Tibial artery (tissue), 4 donors: ENCODE data around the gene RESP18.
"Not testable (repeated sequence)": the region's sequence is repeated elsewhere in the genome, so short reads cannot be mapped to it uniquely, and the experiment has no call there.

Experiments used
- DNase-seq, 2 donors: peaks; one replicate each; pipeline ENCODE4 v3.0.0-alpha.2; 2019
- H3K27ac ChIP-seq, 2 donors: fragments of 200-600 bp; sonication (generic) in 1 of 2; 1 replicate in 1 of 2; 2 replicates in 1 of 2; pipeline ENCODE4 v1.5.1; 2018 to 2019; ENCODE audit warnings: mild to moderate bottlenecking in 1 of 2
- H3K27me3 ChIP-seq, 2 donors: fragments of 200-600 bp; sonication (generic) in 1 of 2; one replicate each; pipeline versions ENCODE4 v1.5.1 to v1.6.0; 2016 to 2019
- H3K36me3 ChIP-seq, 3 donors: fragments of 200-600 bp; sonication (generic) in 2 of 3; one replicate each; pipeline ENCODE4 v1.5.1; 2016 to 2019; ENCODE audit warnings: mild to moderate bottlenecking in 2 of 3
- H3K4me1 ChIP-seq, 4 donors: fragments of 200-600 bp; sonication (generic) in 2 of 4; 1 replicate in 3 of 4; 2 replicates in 1 of 4; pipeline ENCODE4 v1.5.1; 2016 to 2019
- H3K4me3 ChIP-seq, 2 donors: fragments of 200-600 bp; sonication (generic) in 1 of 2; 1 replicate in 1 of 2; 2 replicates in 1 of 2; pipeline ENCODE4 v1.5.1; 2018 to 2019; ENCODE audit warnings: mild to moderate bottlenecking in 2 of 2
- H3K9me3 ChIP-seq, 3 donors: fragments of 200-600 bp; sonication (generic) in 1 of 3; one replicate each; pipeline ENCODE4 v1.5.1; 2016 to 2019
- intact Hi-C: fragments of 100-400 bp; cut with DNase I; formaldehyde crosslinking; loops from one replicate; pipeline ENCODE4 v1.15.0; 2023; ENCODE audit warnings: low total_unique reads
- TF ChIP-seq, protein P1 (sequence below), 2 experiments: fragments of 200-600 bp in 1 of 2; fragments of 450-650 bp in 1 of 2; IDR thresholded peaks; one replicate each; pipeline ENCODE4 v1.5.1; 2017 to 2019; ENCODE audit warnings: antibody characterized with exemption in 2 of 2, mild to moderate bottlenecking in 1 of 2, moderate library complexity in 1 of 2

RESP18 gene

DNA sequence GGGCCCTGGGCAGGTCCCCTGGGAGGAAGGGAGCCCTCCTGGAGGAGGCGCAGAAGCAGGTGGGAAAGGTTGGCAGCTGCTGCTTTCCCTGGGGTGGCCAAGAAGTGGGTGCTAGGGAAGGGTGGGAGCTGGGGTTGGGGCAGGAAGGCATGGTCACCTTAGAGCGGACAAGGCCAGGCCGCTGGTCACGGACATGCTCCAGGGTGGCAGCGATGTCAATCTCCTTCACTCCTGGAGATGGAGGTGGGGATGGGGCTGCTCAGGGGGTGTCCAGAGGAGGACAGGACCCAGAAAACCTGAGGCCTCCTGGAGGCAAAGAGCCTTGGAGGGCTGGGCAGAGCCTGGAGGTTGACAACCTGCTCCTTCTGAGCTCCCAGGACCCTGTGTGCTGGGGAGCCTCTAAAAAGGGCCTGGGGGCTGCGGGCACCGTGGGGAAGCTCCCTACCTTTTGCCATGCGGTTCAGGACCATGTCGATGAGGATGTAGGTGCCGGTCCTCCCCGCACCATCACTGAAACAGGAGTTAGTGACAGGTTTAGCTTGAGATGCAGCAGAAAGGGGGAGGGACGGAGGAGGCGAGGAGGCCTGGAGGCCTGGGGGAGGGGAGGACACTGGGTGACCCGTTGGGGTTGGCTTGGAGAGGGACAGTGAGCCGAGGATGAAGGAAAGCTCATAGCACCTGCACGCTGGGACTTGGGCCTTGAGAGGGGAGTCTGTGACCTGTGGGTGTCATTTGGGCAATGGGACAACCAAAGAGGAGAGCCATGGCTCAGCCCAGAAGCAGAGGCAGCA lies 42.0 kb downstream of the RESP18 start:
- Histone ChIP-seq H3K9me3 (no peaks in the 10 kb centered on the region), H3K36me3 (peaks cover 0 to 13% (median 7%) of the 10 kb centered on the region in 3 donors), H3K4me3 (no peak overlapping the region), H3K27me3 (no peaks in the 10 kb centered on the region), H3K4me1 (peaks cover 0 to 47% (median 28%) of the 10 kb centered on the region in 4 donors), H3K27ac (peak overlapping the region; percentile 76 to 85)
- TF ChIP-seq, protein P1, sequence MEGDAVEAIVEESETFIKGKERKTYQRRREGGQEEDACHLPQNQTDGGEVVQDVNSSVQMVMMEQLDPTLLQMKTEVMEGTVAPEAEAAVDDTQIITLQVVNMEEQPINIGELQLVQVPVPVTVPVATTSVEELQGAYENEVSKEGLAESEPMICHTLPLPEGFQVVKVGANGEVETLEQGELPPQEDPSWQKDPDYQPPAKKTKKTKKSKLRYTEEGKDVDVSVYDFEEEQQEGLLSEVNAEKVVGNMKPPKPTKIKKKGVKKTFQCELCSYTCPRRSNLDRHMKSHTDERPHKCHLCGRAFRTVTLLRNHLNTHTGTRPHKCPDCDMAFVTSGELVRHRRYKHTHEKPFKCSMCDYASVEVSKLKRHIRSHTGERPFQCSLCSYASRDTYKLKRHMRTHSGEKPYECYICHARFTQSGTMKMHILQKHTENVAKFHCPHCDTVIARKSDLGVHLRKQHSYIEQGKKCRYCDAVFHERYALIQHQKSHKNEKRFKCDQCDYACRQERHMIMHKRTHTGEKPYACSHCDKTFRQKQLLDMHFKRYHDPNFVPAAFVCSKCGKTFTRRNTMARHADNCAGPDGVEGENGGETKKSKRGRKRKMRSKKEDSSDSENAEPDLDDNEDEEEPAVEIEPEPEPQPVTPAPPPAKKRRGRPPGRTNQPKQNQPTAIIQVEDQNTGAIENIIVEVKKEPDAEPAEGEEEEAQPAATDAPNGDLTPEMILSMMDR (IDR thresholded peaks at IDR 0.05): no peak
- intact Hi-C loops: loop anchor here (10.0 kb wide), 2 partner anchors 66 to 244 kb away; partner anchors contain the start of genes ANKZF1 and ATG9A
- DNase-seq: no peak

DNA sequence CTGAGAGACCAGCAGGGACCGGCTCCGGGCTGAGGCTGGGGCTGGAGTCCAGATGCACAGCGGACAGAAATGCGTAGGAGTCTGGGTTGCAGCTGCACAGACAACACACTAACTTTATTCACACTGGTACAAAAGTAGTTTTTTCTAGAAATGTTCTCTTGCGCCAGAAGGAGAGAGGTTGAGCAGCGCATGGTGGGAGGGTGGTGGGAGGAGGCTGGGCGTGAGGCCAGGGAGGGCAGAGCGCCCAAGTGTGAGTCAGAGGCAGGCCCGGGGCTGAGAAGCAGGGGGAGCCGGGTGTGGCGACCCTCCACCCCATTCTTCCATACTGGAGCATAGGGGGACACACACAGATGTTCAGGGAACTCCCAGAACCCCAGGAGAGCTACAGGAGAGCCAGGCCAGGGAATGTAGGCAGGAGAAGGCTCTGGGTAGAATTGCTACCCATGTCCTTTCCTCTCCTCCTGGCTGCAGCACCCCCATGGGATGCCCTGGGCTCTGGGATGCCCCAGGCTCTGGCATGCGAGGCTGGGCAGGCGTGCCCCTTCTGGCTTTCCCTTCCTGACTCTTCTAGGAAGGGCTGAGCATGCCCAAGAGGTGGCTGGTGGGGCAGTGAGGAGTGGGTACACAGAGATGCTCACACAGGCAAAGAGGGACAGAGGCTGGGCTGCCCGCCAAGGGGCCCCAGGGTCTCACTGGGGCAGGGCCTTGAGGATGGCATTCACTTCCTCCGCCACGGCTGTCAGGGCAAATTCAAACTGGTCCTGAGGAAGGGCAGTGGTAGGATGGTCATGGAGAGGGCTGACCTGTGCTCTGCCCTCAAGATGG lies 42.8 kb downstream of the RESP18 start:
- Histone ChIP-seq H3K27ac (peak overlapping the region; percentile 76 to 85), H3K4me1 (peaks cover 0 to 51% (median 30%) of the 10 kb centered on the region in 4 donors), H3K9me3 (no peaks in the 10 kb centered on the region), H3K36me3 (peaks cover 3 to 22% (median 15%) of the 10 kb centered on the region in 3 donors), H3K27me3 (no peaks in the 10 kb centered on the region), H3K4me3 (no peak overlapping the region)
- DNase-seq: peak; percentile 72 to 94
- TF ChIP-seq, protein P1 (IDR thresholded peaks at IDR 0.05): no peak
- intact Hi-C loops: loop anchor here (10.0 kb wide), 2 partner anchors 65 to 245 kb away; partner anchors contain the start of genes ANKZF1 and ATG9A

DNA sequence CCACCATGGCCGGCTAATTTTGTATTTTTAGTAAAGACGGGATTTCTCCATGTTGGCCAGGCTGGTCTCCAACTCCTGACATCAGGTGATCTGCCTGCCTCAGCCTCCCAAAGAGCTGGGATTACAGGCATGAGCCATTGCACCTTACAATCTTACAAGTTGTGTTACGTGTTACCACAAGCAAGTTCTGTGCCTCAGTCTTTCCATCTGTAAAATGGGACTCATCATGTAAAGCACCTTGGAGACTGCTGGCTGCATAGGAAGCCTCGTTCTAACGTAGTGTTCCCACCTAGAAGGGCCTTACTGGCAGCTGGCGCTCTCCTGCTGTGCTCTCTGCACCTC lies 43.4 kb downstream of the RESP18 start:
- intact Hi-C loops: no loop called here
- H3K27ac ChIP-seq: peak overlapping the region; percentile 76 to 85
- H3K4me3 ChIP-seq: no peak overlapping the region
- no peak for DNase-seq
- H3K4me1 ChIP-seq: peaks cover 0 to 51% (median 29%) of the 10 kb centered on the region in 4 donors
- H3K36me3 ChIP-seq: peaks cover 8 to 27% (median 21%) of the 10 kb centered on the region in 3 donors
- no peaks in the 10 kb centered on the region for H3K9me3 ChIP-seq
- TF ChIP-seq, protein P1 (IDR thresholded peaks at IDR 0.05): no peak
- H3K27me3 ChIP-seq: no peaks in the 10 kb centered on the region

DNA sequence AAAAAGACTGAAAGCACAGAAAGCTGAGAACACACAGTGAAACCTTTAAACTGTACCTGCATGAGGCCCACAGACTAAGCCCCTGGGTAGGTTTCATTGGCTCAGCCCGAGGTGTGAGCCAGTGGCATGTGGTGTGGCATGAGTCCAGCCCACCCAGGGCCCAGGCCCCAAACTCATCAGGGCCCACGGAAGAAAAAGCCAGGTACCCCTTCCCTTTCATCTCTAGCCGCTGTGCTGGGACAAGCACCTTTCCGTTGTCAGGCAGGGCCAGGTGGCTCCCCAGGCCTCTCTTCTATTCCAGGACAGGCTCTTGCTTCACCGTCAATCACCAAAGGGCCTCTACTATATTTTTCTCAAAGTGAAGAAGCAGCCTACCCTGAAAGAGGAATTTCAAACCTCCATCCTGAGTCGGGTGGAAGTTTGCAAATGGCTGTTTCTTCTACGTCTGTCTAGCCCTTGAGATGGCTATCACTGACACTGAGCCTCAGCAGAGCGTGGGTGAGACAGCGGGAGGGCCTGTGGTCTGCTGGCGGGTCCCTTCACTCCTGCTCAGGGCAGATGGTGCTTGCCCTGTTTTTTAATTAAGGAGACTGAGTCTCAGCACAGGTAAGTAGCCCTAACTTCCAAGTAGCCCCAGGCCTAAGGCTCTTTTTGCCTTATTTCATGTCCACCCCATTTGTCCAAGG lies 44.8 kb downstream of the RESP18 start:
- peaks cover 0 to 49% (median 27%) of the 10 kb centered on the region in 4 donors for H3K4me1 ChIP-seq
- intact Hi-C loops: no loop called here
- no peaks in the 10 kb centered on the region for H3K9me3 ChIP-seq
- H3K27me3 ChIP-seq: no peaks in the 10 kb centered on the region
- H3K4me3 ChIP-seq: no peak overlapping the region
- DNase-seq: no peak
- peaks cover 22 to 42% (median 35%) of the 10 kb centered on the region in 3 donors for H3K36me3 ChIP-seq
- peak overlapping the region; percentile 3 to 85 for H3K27ac ChIP-seq
- TF ChIP-seq, protein P1 (IDR thresholded peaks at IDR 0.05): no peak

DNA sequence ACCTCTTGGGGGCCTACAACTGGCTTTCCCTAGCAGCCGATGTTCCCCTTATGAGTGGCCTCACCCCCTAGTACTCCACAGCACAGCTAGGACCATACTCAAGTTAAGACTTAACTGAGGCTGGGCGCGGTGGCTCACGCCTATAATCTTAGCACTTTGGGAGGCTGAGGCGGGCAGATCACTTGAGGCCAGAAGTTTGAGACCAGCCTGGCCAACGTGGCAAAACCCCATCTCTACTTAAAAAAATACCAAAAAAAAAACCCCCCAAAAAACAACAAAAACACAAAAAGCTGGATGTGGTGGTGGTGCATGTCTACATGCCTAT lies 45.5 kb downstream of the RESP18 start:
- peaks cover 28 to 48% (median 42%) of the 10 kb centered on the region in 3 donors for H3K36me3 ChIP-seq
- peak overlapping the region; percentile 54 to 67 for H3K27ac ChIP-seq
- DNase-seq: peak in 1 of 2 donors; percentile 7
- peaks cover 0 to 49% (median 27%) of the 10 kb centered on the region in 4 donors for H3K4me1 ChIP-seq
- H3K9me3 ChIP-seq, H3K4me3 ChIP-seq, intact Hi-C loops, H3K27me3 ChIP-seq: not testable (repeated sequence)
